Stimulated activated naive CD8-positive, alpha-beta T cell treated with anti-CD3 and anti-CD28 coated beads, Interleukin-15, amount 100 ng/mL, for 72 hours (primary cell): ENCODE measurements around the gene HUWE1.

Experiments used
- ATAC-seq: fragments of 150-1000 bp; cut with Tn5 transposase; 2 replicates; pipeline ENCODE4 v1.10.0; 2021; ENCODE audit warnings: mild to moderate bottlenecking, moderate library complexity
- DNase-seq, 2 donors: peaks; one replicate each; pipeline ENCODE4 v3.0.0; 2021 to 2022
- H3K27ac Mint-ChIP-seq, 2 donors: one replicate each; pipeline ENCODE4 v1.8.0; 2022; ENCODE audit warnings: mild to moderate bottlenecking in 2 of 2, mixed read lengths in 2 of 2, moderate library complexity in 2 of 2
- H3K27me3 Mint-ChIP-seq: one replicate; pipeline ENCODE4 v1.8.0; 2022; ENCODE audit warnings: mixed read lengths
- H3K4me1 Mint-ChIP-seq: one replicate; pipeline ENCODE4 v1.8.0; 2022; ENCODE audit warnings: mild to moderate bottlenecking, mixed read lengths
- H3K4me3 Mint-ChIP-seq, 2 donors: one replicate each; pipeline ENCODE4 v1.8.0; 2022; ENCODE audit warnings: mild to moderate bottlenecking in 2 of 2, mixed read lengths in 2 of 2, moderate library complexity in 1 of 2
- H3K9me3 Mint-ChIP-seq, 2 donors: one replicate each; pipeline ENCODE4 v1.8.0; 2022; ENCODE audit warnings: mixed read lengths in 2 of 2

Gene HUWE1

GRCh38 chrX:53660004-53660403, 26.5 kb downstream of the HUWE1 start:
- Mint-ChIP-seq H3K9me3 (no peaks in the 10 kb centered on the region), H3K4me1 (peaks cover 35% of the 10 kb centered on the region), H3K4me3 (no peak overlapping the region), H3K27ac (no peak overlapping the region), H3K27me3 (no peaks in the 10 kb centered on the region)
- ATAC-seq (no peak), DNase-seq (no peak)

GRCh38 chrX:53659039-53659438, 27.5 kb downstream of the HUWE1 start:
- peaks cover 32% of the 10 kb centered on the region for H3K4me1 Mint-ChIP-seq
- no peak for ATAC-seq

GRCh38 chrX:53656845-53657244, 29.7 kb downstream of the HUWE1 start:
- Mint-ChIP-seq H3K27ac (no peak overlapping the region), H3K4me1 (peaks cover 19% of the 10 kb centered on the region)
- no peak for ATAC-seq

More at GRCh38 chrX:53659039-53659438, 27.5 kb downstream of the HUWE1 start:
- H3K9me3 Mint-ChIP-seq: no peaks in the 10 kb centered on the region
- H3K4me3 Mint-ChIP-seq: no peak overlapping the region
- no peak for DNase-seq
- H3K27ac Mint-ChIP-seq: no peak overlapping the region
- H3K27me3 Mint-ChIP-seq: no peaks in the 10 kb centered on the region

GRCh38 chrX:53654376-53654775, 32.1 kb downstream of the HUWE1 start:
- Mint-ChIP-seq H3K27ac (no peak overlapping the region), H3K27me3 (no peaks in the 10 kb centered on the region), H3K9me3 (no peaks in the 10 kb centered on the region), H3K4me3 (no peak overlapping the region), H3K4me1 (peaks cover 14% of the 10 kb centered on the region)
- ATAC-seq (no peak), DNase-seq (no peak)

More at GRCh38 chrX:53656845-53657244, 29.7 kb downstream of the HUWE1 start:
- no peak overlapping the region for H3K4me3 Mint-ChIP-seq
- no peak for DNase-seq
- no peaks in the 10 kb centered on the region for H3K9me3 Mint-ChIP-seq
- H3K27me3 Mint-ChIP-seq: no peaks in the 10 kb centered on the region

- Mint-ChIP-seq H3K4me1 (no peaks in the 10 kb centered on the region), H3K9me3 (no peaks in the 10 kb centered on the region), H3K4me3 (no peak overlapping the region), H3K27me3 (no peaks in the 10 kb centered on the region), H3K27ac (no peak overlapping the region)
- ATAC-seq: no peak
- no peak for DNase-seq
Measured at GRCh38 chrX:53644751-53645150, 41.8 kb downstream of the HUWE1 start.

GRCh38 chrX:53642337-53642736, 44.2 kb downstream of the HUWE1 start:
- Mint-ChIP-seq H3K4me1 (no peaks in the 10 kb centered on the region), H3K9me3 (no peaks in the 10 kb centered on the region), H3K27me3 (no peaks in the 10 kb centered on the region), H3K4me3 (no peak overlapping the region), H3K27ac (peak overlapping the region in 1 of 2 donors; percentile 91)
- DNase-seq (no peak), ATAC-seq (peak; percentile 26)

GRCh38 chrX:53639257-53639656, 47.3 kb downstream of the HUWE1 start:
- no peak overlapping the region for H3K27ac Mint-ChIP-seq
- H3K27me3 Mint-ChIP-seq: no peaks in the 10 kb centered on the region
- H3K4me3 Mint-ChIP-seq: no peak overlapping the region
- DNase-seq (no peak), ATAC-seq (no peak)
- H3K4me1 Mint-ChIP-seq: no peaks in the 10 kb centered on the region
- H3K9me3 Mint-ChIP-seq: no peaks in the 10 kb centered on the region

- no peaks in the 10 kb centered on the region for H3K4me1 Mint-ChIP-seq
- H3K27me3 Mint-ChIP-seq: no peaks in the 10 kb centered on the region
- no peak overlapping the region for H3K27ac Mint-ChIP-seq
- no peak overlapping the region for H3K4me3 Mint-ChIP-seq
- DNase-seq: no peak
- H3K9me3 Mint-ChIP-seq: no peaks in the 10 kb centered on the region
- no peak for ATAC-seq
Measured at GRCh38 chrX:53637479-53637878, 49.0 kb downstream of the HUWE1 start.

GRCh38 chrX:53631156-53631555, 55.4 kb downstream of the HUWE1 start:
- ATAC-seq: no peak
- no peaks in the 10 kb centered on the region for H3K9me3 Mint-ChIP-seq
- peak overlapping the region in 1 of 2 donors; percentile 25 for H3K27ac Mint-ChIP-seq

GRCh38 chrX:53630261-53630660, 56.3 kb downstream of the HUWE1 start:
- ATAC-seq (no peak), DNase-seq (no peak)
- Mint-ChIP-seq H3K4me1 (no peaks in the 10 kb centered on the region), H3K27ac (no peak overlapping the region), H3K9me3 (no peaks in the 10 kb centered on the region), H3K4me3 (no peak overlapping the region), H3K27me3 (no peaks in the 10 kb centered on the region)

More at GRCh38 chrX:53631156-53631555, 55.4 kb downstream of the HUWE1 start:
- Mint-ChIP-seq H3K4me1 (no peaks in the 10 kb centered on the region), H3K27me3 (no peaks in the 10 kb centered on the region), H3K4me3 (no peak overlapping the region)
- no peak for DNase-seq

GRCh38 chrX:53622431-53622830, 64.1 kb downstream of the HUWE1 start:
- ATAC-seq: no peak
- peak overlapping the region; percentile 42 to 61 for H3K27ac Mint-ChIP-seq

GRCh38 chrX:53621418-53621986, 65.0 kb downstream of the HUWE1 start:
- Mint-ChIP-seq H3K27me3 (no peaks in the 10 kb centered on the region), H3K27ac (peak overlapping the region; percentile 36 to 93), H3K9me3 (no peaks in the 10 kb centered on the region), H3K4me1 (peaks cover 35% of the 10 kb centered on the region), H3K4me3 (no peak overlapping the region)
- peak; percentile 69 for ATAC-seq
- no peak for DNase-seq

More at GRCh38 chrX:53622431-53622830, 64.1 kb downstream of the HUWE1 start:
- H3K4me3 Mint-ChIP-seq: no peak overlapping the region
- H3K9me3 Mint-ChIP-seq: no peaks in the 10 kb centered on the region
- no peak for DNase-seq
- H3K27me3 Mint-ChIP-seq: no peaks in the 10 kb centered on the region
- peaks cover 35% of the 10 kb centered on the region for H3K4me1 Mint-ChIP-seq

- no peaks in the 10 kb centered on the region for H3K9me3 Mint-ChIP-seq
- DNase-seq (no peak), ATAC-seq (no peak)
- peaks cover 16% of the 10 kb centered on the region for H3K4me1 Mint-ChIP-seq
- no peaks in the 10 kb centered on the region for H3K27me3 Mint-ChIP-seq
- H3K4me3 Mint-ChIP-seq: no peak overlapping the region
- peak overlapping the region; percentile 76 to 92 for H3K27ac Mint-ChIP-seq
Measured at GRCh38 chrX:53616946-53617345, 69.6 kb downstream of the HUWE1 start.

GRCh38 chrX:53606456-53606855, 80.1 kb downstream of the HUWE1 start:
- H3K27me3 Mint-ChIP-seq: no peaks in the 10 kb centered on the region
- ATAC-seq (no peak), DNase-seq (no peak)
- no peaks in the 10 kb centered on the region for H3K4me1 Mint-ChIP-seq
- peak overlapping the region in 1 of 2 donors; percentile 49 for H3K27ac Mint-ChIP-seq
- H3K4me3 Mint-ChIP-seq: no peak overlapping the region
- H3K9me3 Mint-ChIP-seq: no peaks in the 10 kb centered on the region

GRCh38 chrX:53605004-53605403, 81.5 kb downstream of the HUWE1 start:
- Mint-ChIP-seq H3K4me1 (no peaks in the 10 kb centered on the region), H3K27me3 (no peaks in the 10 kb centered on the region), H3K27ac (no peak overlapping the region), H3K9me3 (no peaks in the 10 kb centered on the region), H3K4me3 (no peak overlapping the region)
- ATAC-seq: no peak
- DNase-seq: no peak

GRCh38 chrX:53599781-53600396, 86.6 kb downstream of the HUWE1 start:
- H3K27ac Mint-ChIP-seq: no peak overlapping the region
- H3K4me1 Mint-ChIP-seq: no peaks in the 10 kb centered on the region
- ATAC-seq (no peak), DNase-seq (no peak)
- no peak overlapping the region for H3K4me3 Mint-ChIP-seq
- no peaks in the 10 kb centered on the region for H3K27me3 Mint-ChIP-seq
- no peaks in the 10 kb centered on the region for H3K9me3 Mint-ChIP-seq

- ATAC-seq: no peak
- no peaks in the 10 kb centered on the region for H3K9me3 Mint-ChIP-seq
- DNase-seq: no peak
- H3K4me3 Mint-ChIP-seq: no peak overlapping the region
- no peaks in the 10 kb centered on the region for H3K4me1 Mint-ChIP-seq
- no peak overlapping the region for H3K27ac Mint-ChIP-seq
- H3K27me3 Mint-ChIP-seq: no peaks in the 10 kb centered on the region
Measured at GRCh38 chrX:53598169-53598568, 88.3 kb downstream of the HUWE1 start.
